GM23248 (cell line): ENCODE measurements around the gene ARHGAP45.

Experiments used
- EZH2 ChIP-seq: fragments of 200-600 bp; sonication (generic); IDR thresholded peaks from 2 replicates; pipeline ENCODE4 v1.6.1; 2018; ENCODE audit warnings: antibody characterized with exemption, mild to moderate bottlenecking; ENCODE audit not compliant: insufficient read depth, poor library complexity, severe bottlenecking
- EZH2phosphoT487 ChIP-seq: fragments of 200-600 bp; sonication (generic); IDR thresholded peaks from 2 replicates; pipeline ENCODE4 v1.6.1; 2018; ENCODE audit warnings: antibody characterized with exemption, moderate library complexity, mild to moderate bottlenecking, low read depth; ENCODE audit not compliant: insufficient read depth

GRCh38 chr19:1051791-1052190 is 15.2 kb upstream of the ARHGAP45 start:
- no peak for TF ChIP-seq EZH2
- no peak for TF ChIP-seq EZH2phosphoT487
